ENCODE measurements around the gene ZDHHC17.

DNA sequence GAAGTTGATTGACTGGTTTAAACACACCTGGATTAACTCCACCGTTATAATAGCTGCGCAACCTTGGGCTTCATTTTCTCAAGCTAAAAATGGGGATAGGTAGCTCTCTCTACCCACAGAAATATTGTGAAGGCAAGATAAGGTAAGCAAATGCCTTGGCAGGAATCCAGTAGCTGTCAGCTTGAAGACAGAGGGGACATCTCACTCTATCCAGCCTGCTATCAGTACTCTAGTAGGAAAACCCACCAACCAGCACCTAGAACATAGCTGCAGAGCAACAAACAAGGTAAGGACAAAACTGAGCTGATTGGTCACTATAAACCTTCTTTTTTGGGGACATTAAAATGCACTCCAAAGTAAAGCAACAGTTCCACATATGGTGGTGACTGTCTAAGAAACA is 107.2 kb downstream of the ZDHHC17 start:
- TF ChIP-seq, protein P1, sequence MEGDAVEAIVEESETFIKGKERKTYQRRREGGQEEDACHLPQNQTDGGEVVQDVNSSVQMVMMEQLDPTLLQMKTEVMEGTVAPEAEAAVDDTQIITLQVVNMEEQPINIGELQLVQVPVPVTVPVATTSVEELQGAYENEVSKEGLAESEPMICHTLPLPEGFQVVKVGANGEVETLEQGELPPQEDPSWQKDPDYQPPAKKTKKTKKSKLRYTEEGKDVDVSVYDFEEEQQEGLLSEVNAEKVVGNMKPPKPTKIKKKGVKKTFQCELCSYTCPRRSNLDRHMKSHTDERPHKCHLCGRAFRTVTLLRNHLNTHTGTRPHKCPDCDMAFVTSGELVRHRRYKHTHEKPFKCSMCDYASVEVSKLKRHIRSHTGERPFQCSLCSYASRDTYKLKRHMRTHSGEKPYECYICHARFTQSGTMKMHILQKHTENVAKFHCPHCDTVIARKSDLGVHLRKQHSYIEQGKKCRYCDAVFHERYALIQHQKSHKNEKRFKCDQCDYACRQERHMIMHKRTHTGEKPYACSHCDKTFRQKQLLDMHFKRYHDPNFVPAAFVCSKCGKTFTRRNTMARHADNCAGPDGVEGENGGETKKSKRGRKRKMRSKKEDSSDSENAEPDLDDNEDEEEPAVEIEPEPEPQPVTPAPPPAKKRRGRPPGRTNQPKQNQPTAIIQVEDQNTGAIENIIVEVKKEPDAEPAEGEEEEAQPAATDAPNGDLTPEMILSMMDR (conservative IDR thresholded peaks at IDR 0.05; ENCODE audit: low read length), result no peak
- no peak for TF ChIP-seq EZH2phosphoT487 (IDR thresholded peaks at IDR 0.05; ENCODE audit: borderline replicate concordance)
